K562 (cell line): ENCODE data around the gene SLC22A23. TPM values are rescaled to one million over a fixed set of nuclear protein-coding genes. Genes with fewer than 3 reads are reported as not detected.

ENCODE experiments used
- ATAC-seq: fragments of 200-7000 bp; cut with Tn5 transposase; 3 replicates; pipeline ENCODE4 v1.9.1; 2020; ENCODE audit warnings: moderate library complexity
- BruUV-seq: library from RNA; stranded (reverse); fragments of 400-500 nt; replicated peaks from 2 replicates; lab custom pipeline; 2021; lab: Mats Ljungman, UMichigan
- CTCF ChIA-PET: fragments of 300-600 bp; formaldehyde crosslinking; extraction: SDS; loops from one replicate; lab custom pipeline; 2021; ENCODE audit warnings: low intra/inter-chr PET ratio; lab: Yijun Ruan, JAX
- POLR2A ChIA-PET: fragments of 300-600, 350-650 bp; sonication (Branson Sonifier 250); formaldehyde crosslinking; extraction: SDS; loops from one replicate; lab custom pipeline; 2021; ENCODE audit warnings: antibody characterized with exemption, inconsistent platforms; lab: Yijun Ruan, JAX
- DNase-seq, 4 experiments: peaks; one replicate each; pipeline versions ENCODE4 v3.0.0 to v3.0.0-alpha.2; 2011 to 2018; ENCODE audit warnings: low spot score in 3 of 4, mixed read lengths in 3 of 4; ENCODE audit errors: extremely low read depth in 1 of 4
- FAIRE-seq: peaks from 2 replicates; lab custom pipeline; 2011; peaks lifted over from hg19 to GRCh38; lab: Jason Lieb, UNC
- H2AFZ ChIP-seq: 2 replicates; pipeline ENCODE4 v1.6.0; 2011; ENCODE audit warnings: low read depth, low read length, control low read depth, inconsistent platforms
- H3K27ac ChIP-seq: fragments of 200-600 bp; 3 replicates; pipeline ENCODE4 v1.8.0; 2011; ENCODE audit warnings: low read depth, mild to moderate bottlenecking, control low read depth, inconsistent platforms, low read length, moderate library complexity, mixed read lengths; ENCODE audit errors: extremely low read depth
- H3K27me3 ChIP-seq, 2 experiments: fragments of 300-600 bp in 1 of 2; 2 replicates in 1 of 2; 3 replicates in 1 of 2; pipeline versions ENCODE4 v1.6.0 to v1.8.0; 2011; ENCODE audit warnings: inconsistent platforms in 2 of 2, low read length in 2 of 2, mild to moderate bottlenecking in 1 of 2, mixed read lengths in 1 of 2, moderate library complexity in 1 of 2; ENCODE audit not compliant: control insufficient read depth in 2 of 2, insufficient read depth in 2 of 2
- H3K36me3 ChIP-seq: fragments of 300-600 bp; 3 replicates; pipeline ENCODE4 v1.8.0; 2011; ENCODE audit warnings: mild to moderate bottlenecking, low read length, inconsistent platforms; ENCODE audit not compliant: control insufficient read depth, insufficient read depth
- H3K4me1 ChIP-seq, 2 experiments: fragments of 200-600 bp in 1 of 2; replicated peaks in 1 of 2; 2 replicates in 1 of 2; 3 replicates in 1 of 2; pipeline versions ENCODE4 v1.5.1 to v1.8.0; 2011; ENCODE audit warnings: inconsistent platforms in 2 of 2, low read length in 2 of 2, mild to moderate bottlenecking in 1 of 2, mixed read lengths in 1 of 2, moderate library complexity in 1 of 2; ENCODE audit not compliant: control insufficient read depth in 2 of 2, insufficient read depth in 2 of 2
- H3K4me2 ChIP-seq: 2 replicates; pipeline ENCODE4 v1.6.1; 2011; ENCODE audit warnings: low read length, control low read depth, inconsistent platforms, mixed read lengths; ENCODE audit not compliant: insufficient read depth
- H3K4me3 ChIP-seq: fragments of 200-600 bp; sonication (generic), shearing (Covaris generic); 2 replicates; pipeline ENCODE4 v1.5.1; 2016; ENCODE audit warnings: control low read depth, inconsistent platforms
- H3K79me2 ChIP-seq: fragments of 200-600 bp; 3 replicates; pipeline ENCODE4 v1.8.0; 2011; ENCODE audit warnings: low read length, inconsistent platforms; ENCODE audit not compliant: control insufficient read depth, insufficient read depth
- H3K9ac ChIP-seq, 2 experiments: 2 replicates each; pipeline versions ENCODE4 v1.6.0 to v1.6.1; 2011; ENCODE audit warnings: low read depth in 2 of 2, low read length in 2 of 2, control low read depth in 1 of 2, inconsistent platforms in 1 of 2, mild to moderate bottlenecking in 1 of 2, mixed read lengths in 1 of 2; ENCODE audit not compliant: insufficient read depth in 1 of 2
- H3K9me1 ChIP-seq: one replicate; pipeline ENCODE4 v1.6.0; 2011; ENCODE audit warnings: inconsistent platforms, mild to moderate bottlenecking, low read length, moderate library complexity; ENCODE audit not compliant: control insufficient read depth, insufficient read depth
- H3K9me3 ChIP-seq: replicated peaks from 2 replicates; pipeline ENCODE4 v1.5.1; 2011; ENCODE audit warnings: low read depth, low read length, inconsistent platforms; ENCODE audit not compliant: control insufficient read depth, insufficient read depth
- H4K20me1 ChIP-seq: replicated peaks from 2 replicates; pipeline ENCODE4 v1.6.1; 2011; ENCODE audit warnings: low read length, inconsistent platforms, mixed read lengths; ENCODE audit not compliant: control insufficient read depth, insufficient read depth
- HOXB6 ChIP-seq: fragments of 250-450 bp; sonication (Bioruptor Pico); IDR thresholded peaks from 2 replicates; pipeline ENCODE4 v1.5.1; 2022; ENCODE audit warnings: mild to moderate bottlenecking, borderline replicate concordance
- JUN ChIP-seq, 2 experiments: sonication (generic) in 1 of 2; formaldehyde crosslinking in 1 of 2; IDR thresholded peaks; 2 replicates each; pipeline versions ENCODE4 v1.6.1 to v1.8.0; 2012 to 2022; ENCODE audit warnings: borderline replicate concordance in 2 of 2, mild to moderate bottlenecking in 2 of 2, improper control_type of control experiment in 1 of 2, low read depth in 1 of 2, low read length in 1 of 2, missing genetic modification reagents in 1 of 2
- KAT2B ChIP-seq: IDR thresholded peaks from one replicate; pipeline ENCODE4 v1.6.1; 2012; ENCODE audit warnings: low read depth, mild to moderate bottlenecking, control low read depth, inconsistent platforms, low read length, moderate library complexity
- NRF1 ChIP-seq, 2 experiments: fragments of 450-650 bp; IDR thresholded peaks in 1 of 2; conservative IDR thresholded peaks in 1 of 2; 2 replicates each; pipeline ENCODE4 v1.6.1; 2014; ENCODE audit warnings: mild to moderate bottlenecking in 2 of 2
- POLR2G ChIP-seq: fragments of 200-400 bp; formaldehyde crosslinking; IDR thresholded peaks from 2 replicates; pipeline ENCODE4 v1.6.1; 2017; ENCODE audit warnings: low read depth, mild to moderate bottlenecking, antibody characterized with exemption, low read length, moderate library complexity
- TEAD2 ChIP-seq: fragments of 450-650 bp; IDR thresholded peaks from 2 replicates; pipeline ENCODE4 v1.6.1; 2016; ENCODE audit warnings: missing genetic modification characterization, control low read depth, missing compliant biosample characterization
- ZNF232 ChIP-seq: sonication (generic); formaldehyde crosslinking; IDR thresholded peaks from 2 replicates; pipeline ENCODE4 v1.8.0; 2022; ENCODE audit warnings: mild to moderate bottlenecking, missing genetic modification reagents
- ZNF324 ChIP-seq: fragments of 250-450 bp; sonication (Bioruptor Pico); IDR thresholded peaks from 2 replicates; pipeline ENCODE4 v1.4.0; 2020; ENCODE audit warnings: mild to moderate bottlenecking
- WGBS: fragments of 100-300 bp; shearing (Covaris generic); methylation state at CpG from one replicate; pipeline ENCODE4 v1.1.6; 2016; ENCODE audit warnings: low coverage, mixed read lengths; ENCODE audit not compliant: insufficient coverage; ENCODE audit errors: missing lambda C conversion rate; 5-methylcytosine and 5-hydroxymethylcytosine counted together
- in situ Hi-C: fragments of 300-500 bp; cut with MboI; formaldehyde crosslinking; loops from 4 replicates; pipeline ENCODE4 v1.15.0; 2018; ENCODE audit warnings: inconsistent platforms, mixed read lengths
- intact Hi-C: fragments of 100-400 bp; cut with micrococcal nuclease; formaldehyde crosslinking; loops from 2 replicates; pipeline ENCODE4 v1.14.2; 2022
- polyA plus RNA-seq, 8 experiments: library from polyadenylated mRNA; depleted of rRNA in 4 of 8; stranded (reverse) in 5 of 8; unstranded in 3 of 8; fragments of >200 nt; fragmentation: Nextera tagmentation in 2 of 8; fragmentation: Illumina TruSeq in 1 of 8; extraction: Ambion mirVana in 2 of 8; extraction: Trizol in 1 of 8; gene quantifications; 2 replicates each; pipeline versions ENCODE4 v1.2.1 to v1.2.3, GENCODE V29; 2011 to 2014; ENCODE audit warnings: inconsistent platforms in 1 of 8, missing spikeins in 1 of 8
- total RNA-seq, 7 experiments: library from RNA; depleted of rRNA in 6 of 7; stranded (reverse); fragments of >200 nt in 6 of 7; fragmentation: Illumina TruSeq in 2 of 7; extraction: Trizol in 2 of 7; gene quantifications; 2 replicates each; pipeline versions ENCODE4 v1.2.1 to v1.2.3, GENCODE V29; 2011 to 2021; ENCODE audit warnings: low replicate concordance in 1 of 7
- TF ChIP-seq, protein P1 (sequence below): fragments of 250-450 bp; sonication (Bioruptor Pico); IDR thresholded peaks from 2 replicates; pipeline ENCODE4 v1.5.0; 2021; ENCODE audit warnings: mild to moderate bottlenecking, borderline replicate concordance
- TF ChIP-seq, protein P2 (sequence below): fragments of 200-800 bp; sonication (Bioruptor generic); IDR thresholded peaks from 2 replicates; pipeline ENCODE4 v1.6.1; 2016; ENCODE audit warnings: missing genetic modification characterization, missing compliant biosample characterization

Gene SLC22A23
- total and polyA plus RNA-seq, 9 of the 15 experiments (the other 6 are each of a cell fraction or from before 2014, with no cell fraction given) = 0.30 to 8.7 (median 2.5) TPM

GRCh38 chr6:3392930-3393835 lies 63.7 kb downstream of the SLC22A23 start:
- intact Hi-C loops (loop anchor here (2.0 kb wide), 2 partner anchors 14 to 36 kb away; no protein-coding TSS in a partner anchor), in situ Hi-C loops (no loop called here)
- no peak overlapping the region for H3K4me3 ChIP-seq
- peak overlapping the region in 1 of 2 experiments; percentile 39; a peak in 3 of 4 replicates for H3K9ac ChIP-seq
- peak overlapping the region; percentile 34 for H2AFZ ChIP-seq
- H3K27ac ChIP-seq = peak overlapping the region; percentile 65
- ATAC-seq (peak; percentile 90), DNase-seq (peak; percentile 97 to 99 (median 98)), FAIRE-seq (peak; percentile 96)
- no peaks in the 10 kb centered on the region for H4K20me1 ChIP-seq
- no peaks in the 10 kb centered on the region for H3K27me3 ChIP-seq
- H3K9me1 ChIP-seq = peaks cover 3% of the 10 kb centered on the region
- WGBS = 30% methylated on average over 13 of the region's 13 CpGs
- peak overlapping the region; percentile 67 for H3K4me2 ChIP-seq
- H3K9me3 ChIP-seq = no peaks in the 10 kb centered on the region
- ChIA-PET POLR2A (interaction anchor here (0.6 to 4.7 kb wide), 8 partner anchors 9 to 334 kb away, joined by 3 to 17 read pairs (median 3); no protein-coding TSS in a partner anchor), CTCF (no interaction called here)
- H3K36me3 ChIP-seq = no peaks in the 10 kb centered on the region; the same call in 2 of the 3 replicates
- H3K4me1 ChIP-seq = peaks cover 49 to 57% of the 10 kb centered on the region in 2 experiments
- no TSS peak for BruUV-seq
- no peaks in the 10 kb centered on the region for H3K79me2 ChIP-seq
- TF ChIP-seq HOXB6 = no peak
- no peak for TF ChIP-seq KAT2B
- TF ChIP-seq POLR2G = no peak
- TF ChIP-seq, protein P1, sequence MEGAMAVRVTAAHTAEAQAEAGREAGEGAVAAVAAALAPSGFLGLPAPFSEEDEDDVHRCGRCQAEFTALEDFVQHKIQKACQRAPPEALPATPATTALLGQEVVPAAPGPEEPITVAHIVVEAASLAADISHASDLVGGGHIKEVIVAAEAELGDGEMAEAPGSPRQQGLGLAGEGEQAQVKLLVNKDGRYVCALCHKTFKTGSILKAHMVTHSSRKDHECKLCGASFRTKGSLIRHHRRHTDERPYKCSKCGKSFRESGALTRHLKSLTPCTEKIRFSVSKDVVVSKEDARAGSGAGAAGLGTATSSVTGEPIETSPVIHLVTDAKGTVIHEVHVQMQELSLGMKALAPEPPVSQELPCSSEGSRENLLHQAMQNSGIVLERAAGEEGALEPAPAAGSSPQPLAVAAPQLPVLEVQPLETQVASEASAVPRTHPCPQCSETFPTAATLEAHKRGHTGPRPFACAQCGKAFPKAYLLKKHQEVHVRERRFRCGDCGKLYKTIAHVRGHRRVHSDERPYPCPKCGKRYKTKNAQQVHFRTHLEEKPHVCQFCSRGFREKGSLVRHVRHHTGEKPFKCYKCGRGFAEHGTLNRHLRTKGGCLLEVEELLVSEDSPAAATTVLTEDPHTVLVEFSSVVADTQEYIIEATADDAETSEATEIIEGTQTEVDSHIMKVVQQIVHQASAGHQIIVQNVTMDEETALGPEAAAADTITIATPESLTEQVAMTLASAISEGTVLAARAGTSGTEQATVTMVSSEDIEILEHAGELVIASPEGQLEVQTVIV (CRISPR knock-in tag) = no peak
- no peak; the same call in 1 of the 2 replicates for TF ChIP-seq ZNF324 (CRISPR knock-in tag)
- TF ChIP-seq, protein P2, sequence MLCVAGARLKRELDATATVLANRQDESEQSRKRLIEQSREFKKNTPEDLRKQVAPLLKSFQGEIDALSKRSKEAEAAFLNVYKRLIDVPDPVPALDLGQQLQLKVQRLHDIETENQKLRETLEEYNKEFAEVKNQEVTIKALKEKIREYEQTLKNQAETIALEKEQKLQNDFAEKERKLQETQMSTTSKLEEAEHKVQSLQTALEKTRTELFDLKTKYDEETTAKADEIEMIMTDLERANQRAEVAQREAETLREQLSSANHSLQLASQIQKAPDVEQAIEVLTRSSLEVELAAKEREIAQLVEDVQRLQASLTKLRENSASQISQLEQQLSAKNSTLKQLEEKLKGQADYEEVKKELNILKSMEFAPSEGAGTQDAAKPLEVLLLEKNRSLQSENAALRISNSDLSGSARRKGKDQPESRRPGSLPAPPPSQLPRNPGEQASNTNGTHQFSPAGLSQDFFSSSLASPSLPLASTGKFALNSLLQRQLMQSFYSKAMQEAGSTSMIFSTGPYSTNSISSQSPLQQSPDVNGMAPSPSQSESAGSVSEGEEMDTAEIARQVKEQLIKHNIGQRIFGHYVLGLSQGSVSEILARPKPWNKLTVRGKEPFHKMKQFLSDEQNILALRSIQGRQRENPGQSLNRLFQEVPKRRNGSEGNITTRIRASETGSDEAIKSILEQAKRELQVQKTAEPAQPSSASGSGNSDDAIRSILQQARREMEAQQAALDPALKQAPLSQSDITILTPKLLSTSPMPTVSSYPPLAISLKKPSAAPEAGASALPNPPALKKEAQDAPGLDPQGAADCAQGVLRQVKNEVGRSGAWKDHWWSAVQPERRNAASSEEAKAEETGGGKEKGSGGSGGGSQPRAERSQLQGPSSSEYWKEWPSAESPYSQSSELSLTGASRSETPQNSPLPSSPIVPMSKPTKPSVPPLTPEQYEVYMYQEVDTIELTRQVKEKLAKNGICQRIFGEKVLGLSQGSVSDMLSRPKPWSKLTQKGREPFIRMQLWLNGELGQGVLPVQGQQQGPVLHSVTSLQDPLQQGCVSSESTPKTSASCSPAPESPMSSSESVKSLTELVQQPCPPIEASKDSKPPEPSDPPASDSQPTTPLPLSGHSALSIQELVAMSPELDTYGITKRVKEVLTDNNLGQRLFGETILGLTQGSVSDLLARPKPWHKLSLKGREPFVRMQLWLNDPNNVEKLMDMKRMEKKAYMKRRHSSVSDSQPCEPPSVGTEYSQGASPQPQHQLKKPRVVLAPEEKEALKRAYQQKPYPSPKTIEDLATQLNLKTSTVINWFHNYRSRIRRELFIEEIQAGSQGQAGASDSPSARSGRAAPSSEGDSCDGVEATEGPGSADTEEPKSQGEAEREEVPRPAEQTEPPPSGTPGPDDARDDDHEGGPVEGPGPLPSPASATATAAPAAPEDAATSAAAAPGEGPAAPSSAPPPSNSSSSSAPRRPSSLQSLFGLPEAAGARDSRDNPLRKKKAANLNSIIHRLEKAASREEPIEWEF (CRISPR knock-in tag) = peak; percentile 69; the same call in 1 of the 2 replicates
- peak; percentile 59; the same call in 1 of the 2 replicates for TF ChIP-seq TEAD2 (tag)
- peak; percentile 96 for TF ChIP-seq JUN (IDR thresholded peaks at IDR 0.05; ENCODE audit: borderline replicate concordance, low read depth, low read length)
- peak; percentile 79; the same call in 1 of the 2 replicates for TF ChIP-seq JUN (CRISPR knock-in tag; IDR thresholded peaks at IDR 0.05; ENCODE audit: borderline replicate concordance)
- TF ChIP-seq ZNF232 (CRISPR knock-in tag) = no peak
- peak; percentile 52; a peak in 2 of 4 replicates for TF ChIP-seq NRF1 (conservative IDR thresholded peaks at IDR 0.05 in 1 of 2, IDR thresholded peaks at IDR 0.05 in 1 of 2)
